MM.1S (cell line): ENCODE results near the gene CCDC134.

Experiments
- EZH2 ChIP-seq: fragments of 300-600 bp; sonication (generic); optimal IDR thresholded peaks from 2 replicates; pipeline ENCODE3; 2017; ENCODE audit warnings: low read depth, mild to moderate bottlenecking, antibody characterized with exemption, low read length, mixed read lengths
- EZH2phosphoT487 ChIP-seq: fragments of 300-600 bp; sonication (generic); IDR thresholded peaks from 2 replicates; pipeline ENCODE4 v1.6.1; 2018; ENCODE audit warnings: antibody characterized with exemption, low read length
- TF ChIP-seq, protein P1 (sequence below): fragments of 300-600 bp; sonication (generic); IDR thresholded peaks from 2 replicates; pipeline ENCODE4 v1.5.1; 2016; ENCODE audit warnings: antibody characterized with exemption, low read length, mixed read lengths

GRCh38 chr22:41848468-41848867 is 48.0 kb downstream of the CCDC134 start:
- TF ChIP-seq, protein P1, sequence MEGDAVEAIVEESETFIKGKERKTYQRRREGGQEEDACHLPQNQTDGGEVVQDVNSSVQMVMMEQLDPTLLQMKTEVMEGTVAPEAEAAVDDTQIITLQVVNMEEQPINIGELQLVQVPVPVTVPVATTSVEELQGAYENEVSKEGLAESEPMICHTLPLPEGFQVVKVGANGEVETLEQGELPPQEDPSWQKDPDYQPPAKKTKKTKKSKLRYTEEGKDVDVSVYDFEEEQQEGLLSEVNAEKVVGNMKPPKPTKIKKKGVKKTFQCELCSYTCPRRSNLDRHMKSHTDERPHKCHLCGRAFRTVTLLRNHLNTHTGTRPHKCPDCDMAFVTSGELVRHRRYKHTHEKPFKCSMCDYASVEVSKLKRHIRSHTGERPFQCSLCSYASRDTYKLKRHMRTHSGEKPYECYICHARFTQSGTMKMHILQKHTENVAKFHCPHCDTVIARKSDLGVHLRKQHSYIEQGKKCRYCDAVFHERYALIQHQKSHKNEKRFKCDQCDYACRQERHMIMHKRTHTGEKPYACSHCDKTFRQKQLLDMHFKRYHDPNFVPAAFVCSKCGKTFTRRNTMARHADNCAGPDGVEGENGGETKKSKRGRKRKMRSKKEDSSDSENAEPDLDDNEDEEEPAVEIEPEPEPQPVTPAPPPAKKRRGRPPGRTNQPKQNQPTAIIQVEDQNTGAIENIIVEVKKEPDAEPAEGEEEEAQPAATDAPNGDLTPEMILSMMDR = no peak
- TF ChIP-seq EZH2phosphoT487 (no peak), EZH2 (no peak)
